H9 (cell line): ENCODE measurements around the gene RNF111. TPM values are rescaled to one million over a fixed set of nuclear protein-coding genes. Genes with fewer than 3 reads are reported as not detected.

Experiments used
- DNase-seq: peaks from one replicate; pipeline ENCODE4 v3.0.0-alpha.2; 2017
- H2AFZ ChIP-seq: one replicate; pipeline ENCODE4 v1.6.1; 2013; ENCODE audit warnings: mild to moderate bottlenecking, low read length, control low read depth, moderate library complexity
- H2AK5ac ChIP-seq: 2 replicates; pipeline ENCODE4 v1.6.1; 2013; ENCODE audit warnings: low read length, control low read depth, mixed read lengths; ENCODE audit not compliant: insufficient read length
- H2BK120ac ChIP-seq: one replicate; pipeline ENCODE4 v1.6.1; 2013; ENCODE audit warnings: low read depth, mild to moderate bottlenecking, low read length, control low read depth, inconsistent platforms; ENCODE audit not compliant: poor library complexity, severe bottlenecking
- H2BK12ac ChIP-seq: 2 replicates; pipeline ENCODE4 v1.6.1; 2013; ENCODE audit warnings: low read length, control low read depth, mixed read lengths, low read depth; ENCODE audit not compliant: insufficient read length
- H2BK15ac ChIP-seq: 2 replicates; pipeline ENCODE4 v1.6.1; 2013; ENCODE audit warnings: low read depth, low read length, control low read depth
- H2BK20ac ChIP-seq: one replicate; pipeline ENCODE4 v1.6.1; 2013; ENCODE audit warnings: low read depth, mild to moderate bottlenecking, low read length, control low read depth, inconsistent platforms; ENCODE audit not compliant: poor library complexity, severe bottlenecking
- H2BK5ac ChIP-seq: 2 replicates; pipeline ENCODE4 v1.6.1; 2013; ENCODE audit warnings: low read length, control low read depth, mixed read lengths; ENCODE audit not compliant: insufficient read length
- H3K14ac ChIP-seq: 2 replicates; pipeline ENCODE4 v1.6.1; 2013; ENCODE audit warnings: low read length, control low read depth; ENCODE audit not compliant: insufficient read depth
- H3K18ac ChIP-seq: 2 replicates; pipeline ENCODE4 v1.6.1; 2013; ENCODE audit warnings: low read depth, mild to moderate bottlenecking, mixed read lengths, low read length, control low read depth; ENCODE audit not compliant: insufficient read length
- H3K23ac ChIP-seq: 2 replicates; pipeline ENCODE4 v1.6.1; 2013; ENCODE audit warnings: low read length, control low read depth, mixed read lengths, low read depth; ENCODE audit not compliant: insufficient read length
- H3K23me2 ChIP-seq: 2 replicates; pipeline ENCODE4 v1.6.1; 2013; ENCODE audit warnings: low read depth, mild to moderate bottlenecking, mixed read lengths, low read length, control low read depth; ENCODE audit not compliant: insufficient read length, poor library complexity, severe bottlenecking
- H3K27ac ChIP-seq: 2 replicates; pipeline ENCODE4 v1.5.1; 2013; ENCODE audit warnings: low read length, control low read depth, mixed read lengths, low read depth; ENCODE audit not compliant: insufficient read length
- H3K27me3 ChIP-seq: 2 replicates; pipeline ENCODE4 v1.6.1; 2013; ENCODE audit warnings: low read length, control low read depth, inconsistent platforms; ENCODE audit not compliant: insufficient read depth
- H3K4ac ChIP-seq: 2 replicates; pipeline ENCODE4 v1.6.1; 2013; ENCODE audit warnings: low read depth, mild to moderate bottlenecking, control low read depth, inconsistent platforms, low read length, moderate library complexity
- H3K4me1 ChIP-seq: 2 replicates; pipeline ENCODE4 v1.6.1; 2013; ENCODE audit warnings: low read length, control low read depth, inconsistent platforms; ENCODE audit not compliant: insufficient read depth
- H3K4me2 ChIP-seq: 2 replicates; pipeline ENCODE4 v1.6.1; 2013; ENCODE audit warnings: low read length, control low read depth, mixed read lengths; ENCODE audit not compliant: insufficient read length, insufficient read depth
- H3K56ac ChIP-seq: 2 replicates; pipeline ENCODE4 v1.6.1; 2013; ENCODE audit warnings: low read depth, mild to moderate bottlenecking, mixed read lengths, low read length, control low read depth; ENCODE audit not compliant: insufficient read length
- H3K79me1 ChIP-seq: 2 replicates; pipeline ENCODE4 v1.6.1; 2013; ENCODE audit warnings: low read depth, mild to moderate bottlenecking, moderate library complexity, low read length, control low read depth, inconsistent platforms; ENCODE audit not compliant: insufficient read depth, poor library complexity, severe bottlenecking
- H3K79me2 ChIP-seq: 2 replicates; pipeline ENCODE4 v1.6.1; 2013; ENCODE audit warnings: low read length, control low read depth, inconsistent platforms; ENCODE audit not compliant: insufficient read depth
- H3K9ac ChIP-seq: 2 replicates; pipeline ENCODE4 v1.6.1; 2013; ENCODE audit warnings: low read length, control low read depth, mixed read lengths; ENCODE audit not compliant: insufficient read length; ENCODE audit errors: extremely low read depth
- H3K9me3 ChIP-seq: one replicate; pipeline ENCODE4 v1.6.1; 2013; ENCODE audit warnings: low read depth, low read length, inconsistent platforms; ENCODE audit not compliant: control insufficient read depth
- H3T11ph ChIP-seq: one replicate; pipeline ENCODE4 v1.6.1; 2013; ENCODE audit warnings: mild to moderate bottlenecking, low read length, control low read depth, inconsistent platforms
- H4K20me1 ChIP-seq: one replicate; pipeline ENCODE4 v1.6.1; 2013; ENCODE audit not compliant: control insufficient read depth, insufficient read length, insufficient read depth
- H4K5ac ChIP-seq: 2 replicates; pipeline ENCODE4 v1.6.1; 2013; ENCODE audit warnings: low read depth, mild to moderate bottlenecking, mixed read lengths, low read length, control low read depth; ENCODE audit not compliant: insufficient read length
- H4K8ac ChIP-seq: replicated peaks from 2 replicates; pipeline ENCODE4 v1.6.1; 2013; ENCODE audit warnings: low read length, control low read depth, mixed read lengths, low read depth; ENCODE audit not compliant: insufficient read length
- H4K91ac ChIP-seq: 2 replicates; pipeline ENCODE4 v1.6.1; 2013; ENCODE audit warnings: low read depth, mild to moderate bottlenecking, moderate library complexity, mixed read lengths, low read length, control low read depth; ENCODE audit not compliant: insufficient read length
- H3K27ac Mint-ChIP-seq, 3 experiments: 2 replicates in 2 of 3; 3 replicates in 1 of 3; pipeline ENCODE4 v1.8.0; 2020 to 2021; ENCODE audit warnings: mixed read lengths in 3 of 3, mild to moderate bottlenecking in 1 of 3, moderate library complexity in 1 of 3
- H3K27me3 Mint-ChIP-seq: 2 replicates; pipeline ENCODE4 v1.8.0; 2021; ENCODE audit warnings: low read depth, mild to moderate bottlenecking, moderate library complexity, mixed read lengths
- H3K36me3 Mint-ChIP-seq, 3 experiments: 2 replicates in 2 of 3; 3 replicates in 1 of 3; pipeline ENCODE4 v1.8.0; 2020 to 2021; ENCODE audit warnings: low read depth in 3 of 3, mixed read lengths in 3 of 3; ENCODE audit not compliant: insufficient read depth in 1 of 3
- H3K4me1 Mint-ChIP-seq, 2 experiments: 2 replicates each; pipeline ENCODE4 v1.8.0; 2020; ENCODE audit warnings: mixed read lengths in 2 of 2
- H3K4me3 Mint-ChIP-seq, 2 experiments: 2 replicates in 1 of 2; 3 replicates in 1 of 2; pipeline ENCODE4 v1.8.0; 2020 to 2021; ENCODE audit warnings: mild to moderate bottlenecking in 2 of 2, mixed read lengths in 2 of 2, moderate library complexity in 1 of 2
- H3K9me3 Mint-ChIP-seq, 2 experiments: 2 replicates in 1 of 2; 3 replicates in 1 of 2; pipeline ENCODE4 v1.8.0; 2020; ENCODE audit warnings: mild to moderate bottlenecking in 2 of 2, mixed read lengths in 2 of 2, moderate library complexity in 1 of 2
- WGBS: extraction: QIAGEN DNeasy Blood & Tissue Kit; methylation state at CpG from one replicate; pipeline ENCODE4 v1.1.7; 2013; ENCODE audit warnings: missing lambda C conversion rate, low lambda C conversion rate, mixed read lengths; ENCODE audit not compliant: insufficient read length; ENCODE audit errors: extremely low coverage; 5-methylcytosine and 5-hydroxymethylcytosine counted together
- total RNA-seq: library from RNA; stranded (reverse); gene quantifications from 2 replicates; pipeline ENCODE4 v1.2.1, GENCODE V29; 2021
- TF ChIP-seq, protein P1 (sequence below): fragments of 200-600 bp; sonication (generic); conservative IDR thresholded peaks from 3 replicates; pipeline ENCODE4 v1.8.0; 2021; ENCODE audit warnings: antibody characterized with exemption, mild to moderate bottlenecking

Gene RNF111
- total RNA-seq, 1 experiment from 2014 or later, result 28.0 TPM

DNA sequence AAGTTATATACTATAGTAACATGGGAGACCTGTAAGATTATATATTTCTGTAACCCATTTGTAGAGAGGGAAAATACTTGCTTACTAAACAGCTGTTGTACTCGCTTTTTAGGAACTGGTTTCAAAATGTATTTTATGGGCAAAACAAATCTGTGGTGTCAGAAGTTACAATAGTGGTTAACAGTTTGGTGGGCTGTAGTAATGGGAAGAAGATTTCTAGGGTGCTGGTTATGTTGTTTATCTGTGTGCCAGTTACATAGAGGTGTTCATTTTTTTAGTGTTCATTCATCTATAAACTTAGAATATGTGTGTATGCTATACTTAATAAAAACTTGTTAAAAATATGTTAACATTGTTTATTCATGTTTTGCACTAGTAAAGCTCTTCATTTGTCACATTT lies 42.1 kb downstream of the RNF111 start:
- no peak overlapping the region for H3K4ac ChIP-seq
- no peak overlapping the region for H4K5ac ChIP-seq
- H2BK5ac ChIP-seq, result no peak overlapping the region
- H3K14ac ChIP-seq, result no peak overlapping the region
- no peak for DNase-seq
- no peaks in the 10 kb centered on the region for H3K79me2 ChIP-seq
- no peak overlapping the region for H4K91ac ChIP-seq
- H3K27ac Mint-ChIP-seq, result no peak overlapping the region; a peak in 1 of 7 replicates
- H3K9ac ChIP-seq, result no peak overlapping the region
- no peak overlapping the region for H3T11ph ChIP-seq
- no peak overlapping the region for H3K27ac ChIP-seq
- H4K8ac ChIP-seq, result no peak overlapping the region
- TF ChIP-seq, protein P1, sequence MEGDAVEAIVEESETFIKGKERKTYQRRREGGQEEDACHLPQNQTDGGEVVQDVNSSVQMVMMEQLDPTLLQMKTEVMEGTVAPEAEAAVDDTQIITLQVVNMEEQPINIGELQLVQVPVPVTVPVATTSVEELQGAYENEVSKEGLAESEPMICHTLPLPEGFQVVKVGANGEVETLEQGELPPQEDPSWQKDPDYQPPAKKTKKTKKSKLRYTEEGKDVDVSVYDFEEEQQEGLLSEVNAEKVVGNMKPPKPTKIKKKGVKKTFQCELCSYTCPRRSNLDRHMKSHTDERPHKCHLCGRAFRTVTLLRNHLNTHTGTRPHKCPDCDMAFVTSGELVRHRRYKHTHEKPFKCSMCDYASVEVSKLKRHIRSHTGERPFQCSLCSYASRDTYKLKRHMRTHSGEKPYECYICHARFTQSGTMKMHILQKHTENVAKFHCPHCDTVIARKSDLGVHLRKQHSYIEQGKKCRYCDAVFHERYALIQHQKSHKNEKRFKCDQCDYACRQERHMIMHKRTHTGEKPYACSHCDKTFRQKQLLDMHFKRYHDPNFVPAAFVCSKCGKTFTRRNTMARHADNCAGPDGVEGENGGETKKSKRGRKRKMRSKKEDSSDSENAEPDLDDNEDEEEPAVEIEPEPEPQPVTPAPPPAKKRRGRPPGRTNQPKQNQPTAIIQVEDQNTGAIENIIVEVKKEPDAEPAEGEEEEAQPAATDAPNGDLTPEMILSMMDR, result no peak
- no peaks in the 10 kb centered on the region for H3K27me3 ChIP-seq
- H2AK5ac ChIP-seq, result no peak overlapping the region
- no peak overlapping the region for H2BK12ac ChIP-seq
- no peaks in the 10 kb centered on the region for H3K4me1 Mint-ChIP-seq
- H2BK20ac ChIP-seq, result no peak overlapping the region
- no peaks in the 10 kb centered on the region for H3K9me3 ChIP-seq
- no peak overlapping the region for H3K56ac ChIP-seq
- no CpG with 5 or more reads among the region's 1 CpG for WGBS
- H3K79me1 ChIP-seq, result peaks cover 5% of the 10 kb centered on the region
- no peak overlapping the region for H2AFZ ChIP-seq
- no peaks in the 10 kb centered on the region for H3K4me1 ChIP-seq
- no peak overlapping the region for H3K4me2 ChIP-seq
- H3K9me3 Mint-ChIP-seq, result no peaks in the 10 kb centered on the region
- H3K4me3 Mint-ChIP-seq, result no peak overlapping the region
- no peaks in the 10 kb centered on the region for H3K27me3 Mint-ChIP-seq
- H3K18ac ChIP-seq, result no peak overlapping the region
- H3K23ac ChIP-seq, result no peak overlapping the region
- no peaks in the 10 kb centered on the region for H3K23me2 ChIP-seq
- no peaks in the 10 kb centered on the region for H4K20me1 ChIP-seq
- H2BK120ac ChIP-seq, result no peak overlapping the region
- H2BK15ac ChIP-seq, result no peak overlapping the region
- peaks cover 3 to 19% (median 19%) of the 10 kb centered on the region in 3 experiments; a peak in 6 of 7 replicates for H3K36me3 Mint-ChIP-seq
